Nephron (organoid): ENCODE results near the gene HHATL.

Experiments
- H3K27ac Mint-ChIP-seq, 3 experiments: 2 replicates each; pipeline ENCODE4 v1.8.0; 2020; ENCODE audit warnings: mixed read lengths in 3 of 3, mild to moderate bottlenecking in 2 of 3, moderate library complexity in 1 of 3
- H3K27me3 Mint-ChIP-seq: 2 replicates; pipeline ENCODE4 v1.8.0; 2021; ENCODE audit warnings: low read depth, mild to moderate bottlenecking, moderate library complexity, mixed read lengths
- H3K36me3 Mint-ChIP-seq: 2 replicates; pipeline ENCODE4 v1.8.0; 2020; ENCODE audit warnings: low read depth, mixed read lengths
- H3K4me1 Mint-ChIP-seq: 2 replicates; pipeline ENCODE4 v1.8.0; 2020; ENCODE audit warnings: mixed read lengths
- H3K4me3 Mint-ChIP-seq, 3 experiments: 2 replicates each; pipeline ENCODE4 v1.8.0; 2020; ENCODE audit warnings: mild to moderate bottlenecking in 3 of 3, mixed read lengths in 3 of 3, moderate library complexity in 2 of 3
- H3K9me3 Mint-ChIP-seq: 2 replicates; pipeline ENCODE4 v1.8.0; 2020; ENCODE audit warnings: mixed read lengths
- TF ChIP-seq, protein P1 (sequence below), 3 experiments: fragments of 200-600 bp; sonication (generic); IDR thresholded peaks; one replicate each; pipeline ENCODE4 v1.5.0; 2021; ENCODE audit warnings: antibody characterized with exemption in 3 of 3; ENCODE audit not compliant: unreplicated experiment in 3 of 3

HHATL gene

GRCh38 chr3:42732196-42732828 is 29.7 kb upstream of the HHATL start:
- peaks cover 8% of the 10 kb centered on the region for H3K4me1 Mint-ChIP-seq
- H3K27me3 Mint-ChIP-seq: peaks cover 18% of the 10 kb centered on the region
- no peaks in the 10 kb centered on the region for H3K9me3 Mint-ChIP-seq
- H3K36me3 Mint-ChIP-seq: no peaks in the 10 kb centered on the region
- TF ChIP-seq, protein P1, sequence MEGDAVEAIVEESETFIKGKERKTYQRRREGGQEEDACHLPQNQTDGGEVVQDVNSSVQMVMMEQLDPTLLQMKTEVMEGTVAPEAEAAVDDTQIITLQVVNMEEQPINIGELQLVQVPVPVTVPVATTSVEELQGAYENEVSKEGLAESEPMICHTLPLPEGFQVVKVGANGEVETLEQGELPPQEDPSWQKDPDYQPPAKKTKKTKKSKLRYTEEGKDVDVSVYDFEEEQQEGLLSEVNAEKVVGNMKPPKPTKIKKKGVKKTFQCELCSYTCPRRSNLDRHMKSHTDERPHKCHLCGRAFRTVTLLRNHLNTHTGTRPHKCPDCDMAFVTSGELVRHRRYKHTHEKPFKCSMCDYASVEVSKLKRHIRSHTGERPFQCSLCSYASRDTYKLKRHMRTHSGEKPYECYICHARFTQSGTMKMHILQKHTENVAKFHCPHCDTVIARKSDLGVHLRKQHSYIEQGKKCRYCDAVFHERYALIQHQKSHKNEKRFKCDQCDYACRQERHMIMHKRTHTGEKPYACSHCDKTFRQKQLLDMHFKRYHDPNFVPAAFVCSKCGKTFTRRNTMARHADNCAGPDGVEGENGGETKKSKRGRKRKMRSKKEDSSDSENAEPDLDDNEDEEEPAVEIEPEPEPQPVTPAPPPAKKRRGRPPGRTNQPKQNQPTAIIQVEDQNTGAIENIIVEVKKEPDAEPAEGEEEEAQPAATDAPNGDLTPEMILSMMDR (IDR thresholded peaks at IDR 0.05; ENCODE audit: unreplicated experiment in 3 of 3): no peak
- no peak overlapping the region for H3K4me3 Mint-ChIP-seq
- H3K27ac Mint-ChIP-seq: no peak overlapping the region

DNA sequence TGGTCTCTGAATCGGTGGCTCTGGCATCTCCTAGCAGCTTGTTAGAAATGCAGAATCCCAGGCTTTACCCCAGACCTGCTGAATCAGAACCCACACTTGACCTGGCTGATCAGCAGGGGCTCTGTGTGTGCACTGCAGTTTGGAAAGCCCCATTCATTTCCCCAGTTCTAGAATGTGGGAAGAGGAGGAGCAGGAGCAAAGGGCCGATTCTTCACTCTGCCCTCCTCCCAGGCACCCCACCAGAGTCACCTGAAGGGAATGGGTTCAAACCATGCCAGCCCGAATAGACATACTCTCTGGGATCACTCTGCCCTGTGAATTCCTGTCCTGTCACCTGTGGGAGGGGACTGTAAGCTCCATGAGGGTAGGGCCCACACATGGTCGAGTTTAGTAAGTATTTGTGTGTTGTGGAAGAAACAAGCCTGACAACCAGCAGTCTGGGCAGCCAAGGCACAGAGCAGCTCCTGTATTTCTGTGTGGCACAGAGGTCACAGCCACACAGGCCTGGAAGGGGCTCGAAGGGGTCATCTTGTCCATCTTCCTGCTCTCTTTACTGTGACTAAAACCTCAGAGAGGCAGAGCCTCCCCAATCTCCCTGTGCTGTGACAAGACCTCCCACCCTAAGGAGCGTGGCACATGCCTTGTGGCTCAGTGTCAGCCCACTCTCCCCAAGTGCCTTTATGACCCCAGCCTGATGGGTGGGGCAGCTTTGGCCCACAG is 29.0 kb upstream of the HHATL start:
- TF ChIP-seq, protein P1 (IDR thresholded peaks at IDR 0.05; ENCODE audit: unreplicated experiment in 3 of 3): no peak
- H3K4me1 Mint-ChIP-seq: peaks cover 8% of the 10 kb centered on the region
- no peaks in the 10 kb centered on the region for H3K9me3 Mint-ChIP-seq
- no peak overlapping the region for H3K4me3 Mint-ChIP-seq
- H3K27ac Mint-ChIP-seq: no peak overlapping the region
- no peaks in the 10 kb centered on the region for H3K36me3 Mint-ChIP-seq
- peaks cover 18% of the 10 kb centered on the region for H3K27me3 Mint-ChIP-seq

DNA sequence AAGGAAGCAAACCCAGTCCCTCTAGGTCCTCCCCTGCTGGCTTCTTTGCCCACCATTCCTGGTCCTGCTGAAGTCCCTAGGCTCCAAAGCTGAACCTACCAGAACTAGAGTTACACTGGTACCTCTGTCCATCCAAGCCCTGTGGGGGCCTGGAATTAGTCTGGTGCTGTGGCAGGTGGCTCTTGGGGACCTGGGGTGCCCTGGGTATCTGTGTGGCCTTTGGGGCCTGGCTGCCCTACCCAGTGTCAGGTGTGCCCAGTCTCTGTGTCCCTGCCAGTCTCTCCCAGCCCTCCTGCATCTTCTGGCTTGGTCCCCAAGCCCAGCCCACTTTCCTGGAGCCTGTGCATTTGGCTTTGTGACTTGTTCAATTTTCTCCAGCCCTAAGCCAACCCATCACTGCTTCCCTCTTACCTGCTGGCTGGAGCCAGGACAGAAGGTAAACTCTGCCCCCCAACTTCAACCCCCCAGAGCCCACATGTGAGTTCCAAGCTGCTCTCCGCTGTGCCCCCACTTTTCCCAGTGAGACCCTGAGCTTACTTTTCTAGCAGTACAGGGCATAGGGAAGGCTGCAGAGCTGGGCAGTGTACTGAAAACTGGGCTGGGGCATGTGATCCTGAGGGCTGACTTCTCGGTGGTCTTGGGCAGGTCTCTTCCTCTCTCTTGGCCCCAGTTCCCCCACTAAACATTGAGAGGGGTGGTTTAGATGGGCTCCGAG is 28.3 kb upstream of the HHATL start:
- TF ChIP-seq, protein P1 (IDR thresholded peaks at IDR 0.05; ENCODE audit: unreplicated experiment in 3 of 3): no peak
- Mint-ChIP-seq H3K36me3 (no peaks in the 10 kb centered on the region), H3K4me1 (peaks cover 8% of the 10 kb centered on the region), H3K4me3 (no peak overlapping the region), H3K27me3 (peaks cover 18% of the 10 kb centered on the region), H3K9me3 (no peaks in the 10 kb centered on the region), H3K27ac (no peak overlapping the region)

DNA sequence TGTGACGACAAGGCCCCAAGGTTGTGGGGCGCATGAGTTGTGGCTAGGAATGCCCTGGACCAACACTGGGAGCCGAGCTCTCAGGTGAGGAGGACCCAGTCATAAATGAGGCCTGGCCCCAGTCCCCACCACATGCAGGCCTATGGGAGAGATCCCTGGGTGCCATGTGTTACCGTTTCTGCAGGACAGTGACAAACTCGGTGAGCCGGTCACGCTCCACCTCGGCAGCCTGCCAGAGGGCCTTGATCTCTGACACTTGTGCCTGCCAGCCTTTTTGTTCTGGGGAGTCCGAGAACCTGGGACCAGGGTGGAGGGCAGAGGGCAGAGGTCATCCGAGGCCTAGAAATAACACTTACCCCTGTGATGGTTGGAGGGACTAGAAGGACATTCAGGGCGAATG is 27.7 kb upstream of the HHATL start:
- Mint-ChIP-seq H3K27me3 (peaks cover 18% of the 10 kb centered on the region), H3K4me3 (no peak overlapping the region), H3K36me3 (no peaks in the 10 kb centered on the region), H3K9me3 (no peaks in the 10 kb centered on the region), H3K27ac (no peak overlapping the region), H3K4me1 (peaks cover 8% of the 10 kb centered on the region)
- TF ChIP-seq, protein P1 (IDR thresholded peaks at IDR 0.05; ENCODE audit: unreplicated experiment in 3 of 3): no peak

- H3K9me3 Mint-ChIP-seq: no peaks in the 10 kb centered on the region
- peaks cover 14% of the 10 kb centered on the region for H3K27me3 Mint-ChIP-seq
- no peaks in the 10 kb centered on the region for H3K36me3 Mint-ChIP-seq
- TF ChIP-seq, protein P1 (IDR thresholded peaks at IDR 0.05; ENCODE audit: unreplicated experiment in 3 of 3): no peak
- no peak overlapping the region for H3K27ac Mint-ChIP-seq
- H3K4me1 Mint-ChIP-seq: peaks cover 8% of the 10 kb centered on the region
- no peak overlapping the region for H3K4me3 Mint-ChIP-seq
Observed at GRCh38 chr3:42729404-42730145, 27.0 kb upstream of the HHATL start.
